CD4-positive, CD25-positive, alpha-beta regulatory T cell (primary cell): ENCODE measurements around the gene TM4SF20. TPM values are rescaled to one million over a fixed set of nuclear protein-coding genes. Genes with fewer than 3 reads are reported as not detected.

Experiments used
- ATAC-seq, 2 donors: fragments of 150-1000 bp; cut with Tn5 transposase; one replicate each; pipeline ENCODE4 v1.10.0; 2021; ENCODE audit warnings: low read depth in 2 of 2, moderate number of reproducible peaks in 2 of 2, moderate library complexity in 1 of 2
- DNase-seq, 3 donors: peaks; one replicate each; pipeline versions ENCODE4 v3.0.0 to v3.0.0-alpha.2; 2012 to 2022; ENCODE audit warnings: mixed read lengths in 1 of 3
- H3K27ac ChIP-seq: one replicate; pipeline ENCODE4 v1.7.0; 2013; ENCODE audit warnings: mild to moderate bottlenecking, low read length; ENCODE audit not compliant: insufficient read depth, poor library complexity, severe bottlenecking
- H3K27me3 ChIP-seq: one replicate; pipeline ENCODE4 v1.7.0; 2013; ENCODE audit warnings: low read length; ENCODE audit not compliant: control insufficient read depth, insufficient read depth
- H3K36me3 ChIP-seq: one replicate; pipeline ENCODE4 v1.7.0; 2013; ENCODE audit warnings: mild to moderate bottlenecking, low read length, moderate library complexity; ENCODE audit not compliant: control insufficient read depth, insufficient read depth
- H3K4me1 ChIP-seq: 2 replicates; pipeline ENCODE4 v1.7.0; 2013; ENCODE audit warnings: mild to moderate bottlenecking, low read length; ENCODE audit not compliant: insufficient read depth, control insufficient read depth, poor library complexity, severe bottlenecking
- H3K4me3 ChIP-seq: one replicate; pipeline ENCODE4 v1.7.0; 2013; ENCODE audit warnings: low read depth, mild to moderate bottlenecking, low read length, moderate library complexity
- H3K9me3 ChIP-seq, 2 experiments: 1 replicate in 1 of 2; 2 replicates in 1 of 2; pipeline ENCODE4 v1.7.0; 2013; ENCODE audit warnings: low read length in 2 of 2, mild to moderate bottlenecking in 1 of 2, moderate library complexity in 1 of 2; ENCODE audit not compliant: control insufficient read depth in 2 of 2
- H3K27ac Mint-ChIP-seq, 3 donors: one replicate each; pipeline ENCODE4 v1.8.0; 2020 to 2022; ENCODE audit warnings: mild to moderate bottlenecking in 3 of 3, mixed read lengths in 3 of 3, moderate library complexity in 2 of 3
- H3K27me3 Mint-ChIP-seq: one replicate; pipeline ENCODE4 v1.8.0; 2022; ENCODE audit warnings: mild to moderate bottlenecking, mixed read lengths
- H3K36me3 Mint-ChIP-seq: one replicate; pipeline ENCODE4 v1.8.0; 2020; ENCODE audit warnings: mixed read lengths
- H3K4me1 Mint-ChIP-seq, 4 donors: one replicate each; pipeline ENCODE4 v1.8.0; 2020 to 2022; ENCODE audit warnings: mixed read lengths in 4 of 4, mild to moderate bottlenecking in 1 of 4
- H3K4me3 Mint-ChIP-seq, 4 donors: one replicate each; pipeline ENCODE4 v1.8.0; 2020 to 2022; ENCODE audit warnings: mild to moderate bottlenecking in 4 of 4, mixed read lengths in 4 of 4, moderate library complexity in 3 of 4
- H3K9me3 Mint-ChIP-seq, 7 donors: one replicate each; pipeline ENCODE4 v1.8.0; 2020 to 2022; ENCODE audit warnings: mixed read lengths in 7 of 7, mild to moderate bottlenecking in 3 of 7, moderate library complexity in 2 of 7
- polyA plus RNA-seq, 4 donors: library from polyadenylated mRNA; unstranded; fragments of 300-500 nt; fragmentation: Illumina TruSeq; gene quantifications; one replicate each; pipeline ENCODE4 v1.2.3, GENCODE V29; 2021
- total RNA-seq: library from RNA; stranded (reverse); gene quantifications from one replicate; pipeline ENCODE4 v1.2.3, GENCODE V29; 2022

TM4SF20 gene
- total and polyA plus RNA-seq, 5 donors from 2014 or later, result not detected

- no peaks in the 10 kb centered on the region for H3K27me3 Mint-ChIP-seq
- Histone ChIP-seq H3K27ac (no peak overlapping the region), H3K4me1 (no peaks in the 10 kb centered on the region), H3K27me3 (no peaks in the 10 kb centered on the region), H3K9me3 (no peaks in the 10 kb centered on the region), H3K4me3 (no peak overlapping the region), H3K36me3 (peaks cover 38% of the 10 kb centered on the region)
- no peak overlapping the region for H3K4me3 Mint-ChIP-seq
- ATAC-seq (no peak), DNase-seq (no peak)
- no peak overlapping the region for H3K27ac Mint-ChIP-seq
- peaks cover 36% of the 10 kb centered on the region for H3K36me3 Mint-ChIP-seq
- H3K9me3 Mint-ChIP-seq, result no peaks in the 10 kb centered on the region
- peaks cover 0 to 16% (median 7%) of the 10 kb centered on the region in 4 donors for H3K4me1 Mint-ChIP-seq
Observed at GRCh38 chr2:227340106-227340505, 39.0 kb downstream of the TM4SF20 start.

GRCh38 chr2:227339098-227339599 lies 40.0 kb downstream of the TM4SF20 start:
- Mint-ChIP-seq H3K27ac (peak overlapping the region in 1 of 3 donors; percentile 13), H3K27me3 (no peaks in the 10 kb centered on the region), H3K4me1 (peaks cover 0 to 16% (median 7%) of the 10 kb centered on the region in 4 donors), H3K4me3 (no peak overlapping the region), H3K9me3 (no peaks in the 10 kb centered on the region), H3K36me3 (peaks cover 45% of the 10 kb centered on the region)
- ATAC-seq (no peak), DNase-seq (no peak)
- Histone ChIP-seq H3K27me3 (no peaks in the 10 kb centered on the region), H3K27ac (no peak overlapping the region), H3K4me3 (no peak overlapping the region), H3K36me3 (peaks cover 41% of the 10 kb centered on the region), H3K4me1 (no peaks in the 10 kb centered on the region), H3K9me3 (no peaks in the 10 kb centered on the region)

DNA sequence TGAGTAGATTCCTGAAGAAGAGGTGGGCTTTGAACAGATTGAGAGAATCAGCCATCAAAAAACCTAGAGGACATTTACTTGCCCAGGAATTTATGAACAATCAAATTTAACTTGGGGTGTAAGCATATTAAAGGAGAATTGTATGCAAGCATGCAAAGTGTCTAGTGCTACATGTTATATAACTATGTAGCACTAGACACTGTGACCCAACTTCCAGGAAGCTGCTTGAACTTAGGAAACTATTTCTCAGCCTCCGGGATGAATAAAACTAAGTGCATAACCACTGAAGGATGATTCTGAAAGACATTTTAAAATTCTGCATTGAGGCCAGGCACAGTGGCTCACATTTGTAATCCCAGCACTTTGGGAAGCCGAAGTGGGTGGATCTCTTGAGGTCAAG lies 41.7 kb downstream of the TM4SF20 start:
- H3K27me3 Mint-ChIP-seq, result no peaks in the 10 kb centered on the region
- Histone ChIP-seq H3K9me3 (no peaks in the 10 kb centered on the region), H3K27me3 (no peaks in the 10 kb centered on the region), H3K36me3 (peaks cover 46% of the 10 kb centered on the region), H3K27ac (no peak overlapping the region), H3K4me1 (no peaks in the 10 kb centered on the region), H3K4me3 (no peak overlapping the region)
- DNase-seq, result no peak
- H3K4me3 Mint-ChIP-seq, result no peak overlapping the region
- ATAC-seq, result no peak
- no peaks in the 10 kb centered on the region for H3K9me3 Mint-ChIP-seq
- H3K4me1 Mint-ChIP-seq, result peaks cover 0 to 20% (median 5%) of the 10 kb centered on the region in 4 donors
- no peak overlapping the region for H3K27ac Mint-ChIP-seq
- peaks cover 54% of the 10 kb centered on the region for H3K36me3 Mint-ChIP-seq

GRCh38 chr2:227335713-227336112 lies 43.4 kb downstream of the TM4SF20 start:
- no peak for ATAC-seq
- Histone ChIP-seq H3K9me3 (no peaks in the 10 kb centered on the region), H3K27me3 (no peaks in the 10 kb centered on the region), H3K27ac (no peak overlapping the region), H3K4me1 (no peaks in the 10 kb centered on the region), H3K4me3 (no peak overlapping the region), H3K36me3 (peaks cover 45% of the 10 kb centered on the region)
- H3K27ac Mint-ChIP-seq, result no peak overlapping the region
- no peaks in the 10 kb centered on the region for H3K9me3 Mint-ChIP-seq
- no peaks in the 10 kb centered on the region for H3K27me3 Mint-ChIP-seq
- peaks cover 59% of the 10 kb centered on the region for H3K36me3 Mint-ChIP-seq
- no peak overlapping the region for H3K4me3 Mint-ChIP-seq
- peaks cover 0 to 31% (median 8%) of the 10 kb centered on the region in 4 donors for H3K4me1 Mint-ChIP-seq
- no peak for DNase-seq

GRCh38 chr2:227326783-227327182 lies 52.3 kb downstream of the TM4SF20 start:
- H3K4me3 Mint-ChIP-seq, result peak overlapping the region; percentile 89 to 96 (median 96)
- Histone ChIP-seq H3K4me1 (peaks cover 18% of the 10 kb centered on the region), H3K27me3 (peaks cover 2% of the 10 kb centered on the region), H3K36me3 (peaks cover 9% of the 10 kb centered on the region), H3K27ac (no peak overlapping the region), H3K4me3 (peak overlapping the region; percentile 80), H3K9me3 (no peaks in the 10 kb centered on the region)
- peaks cover 10% of the 10 kb centered on the region for H3K27me3 Mint-ChIP-seq
- peaks cover 31 to 61% (median 47%) of the 10 kb centered on the region in 4 donors for H3K4me1 Mint-ChIP-seq
- peaks cover 22% of the 10 kb centered on the region for H3K36me3 Mint-ChIP-seq
- no peaks in the 10 kb centered on the region for H3K9me3 Mint-ChIP-seq
- DNase-seq (no peak), ATAC-seq (no peak)
- no peak overlapping the region for H3K27ac Mint-ChIP-seq

DNA sequence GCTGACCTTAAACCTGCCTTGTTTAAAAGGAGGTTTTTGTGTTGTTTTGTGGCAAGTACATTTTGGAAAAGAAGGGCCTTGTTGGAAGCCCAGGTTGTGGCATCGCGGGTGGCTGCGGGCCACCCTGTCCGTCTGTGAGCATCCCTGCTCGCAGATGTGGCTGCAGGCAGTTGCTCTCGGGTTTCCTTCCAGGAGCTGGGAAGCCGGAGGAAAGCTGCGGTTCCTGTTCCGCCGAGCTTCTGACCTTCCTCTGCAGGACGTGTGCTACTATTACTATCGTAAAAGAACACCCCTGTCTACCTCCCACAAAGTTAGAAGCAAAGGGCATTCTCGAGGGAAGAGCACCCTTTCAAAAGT lies 53.3 kb downstream of the TM4SF20 start:
- Mint-ChIP-seq H3K4me1 (peaks cover 30 to 57% (median 44%) of the 10 kb centered on the region in 4 donors), H3K36me3 (peaks cover 17% of the 10 kb centered on the region), H3K27me3 (peaks cover 10% of the 10 kb centered on the region), H3K27ac (peak overlapping the region; percentile 23 to 97 (median 95)), H3K4me3 (peak overlapping the region; percentile 89 to 96 (median 96)), H3K9me3 (no peaks in the 10 kb centered on the region)
- ATAC-seq (no peak), DNase-seq (no peak)
- peak overlapping the region; percentile 80 for H3K4me3 ChIP-seq
- peaks cover 5% of the 10 kb centered on the region for H3K36me3 ChIP-seq
- peaks cover 2% of the 10 kb centered on the region for H3K27me3 ChIP-seq
- H3K27ac ChIP-seq, result peak overlapping the region; percentile 74
- H3K9me3 ChIP-seq, result no peaks in the 10 kb centered on the region
- H3K4me1 ChIP-seq, result peaks cover 18% of the 10 kb centered on the region

- peaks cover 18% of the 10 kb centered on the region for H3K4me1 ChIP-seq
- H3K36me3 Mint-ChIP-seq, result peaks cover 13% of the 10 kb centered on the region
- H3K27me3 ChIP-seq, result peaks cover 2% of the 10 kb centered on the region
- peak within 1 kb of the TSS; percentile 91 for H3K4me3 ChIP-seq
- no peaks in the 10 kb centered on the region for H3K36me3 ChIP-seq
- DNase-seq, result peak; percentile 91 to 96 (median 94)
- H3K9me3 ChIP-seq, result no peaks in the 10 kb centered on the region
- peaks cover 26 to 56% (median 43%) of the 10 kb centered on the region in 4 donors for H3K4me1 Mint-ChIP-seq
- peak within 1 kb of the TSS; percentile 74 for H3K27ac ChIP-seq
- no peaks in the 10 kb centered on the region for H3K9me3 Mint-ChIP-seq
- H3K27me3 Mint-ChIP-seq, result peaks cover 10% of the 10 kb centered on the region
- peak within 1 kb of the TSS; percentile 89 to 96 (median 96) for H3K4me3 Mint-ChIP-seq
- peak; percentile 99 to 100 for ATAC-seq
- peak within 1 kb of the TSS; percentile 48 to 97 (median 95) for H3K27ac Mint-ChIP-seq
Observed at GRCh38 chr2:227324995-227325838, 53.9 kb downstream of the TM4SF20 start, which contains the start of gene MFF. TSS of gene MFF (plus strand) at chr2:227325251. CDS start at chr2:227330666, 5,415 bp downstream.
